ENCODE measurements around the gene CLPSL2.
A peak's percentile ranks its signal among the peaks of the same experiment; 100 is the strongest.
"Not testable (repeated sequence)": the region's sequence is repeated elsewhere in the genome, so short reads cannot be mapped to it uniquely, and the experiment has no call there.

The CLPSL2 gene

GRCh38 chr6:35776364-35777215 is at the start of gene CLPSL2:
CLPSL2 (plus strand) TSS chr6:35776598; CDS start chr6:35776619, 21 bp downstream.
- DNase-seq: no peak

- peak; percentile 35 for DNase-seq
Observed at GRCh38 chr6:35727231-35727934, 49.0 kb upstream of the CLPSL2 start.

DNA sequence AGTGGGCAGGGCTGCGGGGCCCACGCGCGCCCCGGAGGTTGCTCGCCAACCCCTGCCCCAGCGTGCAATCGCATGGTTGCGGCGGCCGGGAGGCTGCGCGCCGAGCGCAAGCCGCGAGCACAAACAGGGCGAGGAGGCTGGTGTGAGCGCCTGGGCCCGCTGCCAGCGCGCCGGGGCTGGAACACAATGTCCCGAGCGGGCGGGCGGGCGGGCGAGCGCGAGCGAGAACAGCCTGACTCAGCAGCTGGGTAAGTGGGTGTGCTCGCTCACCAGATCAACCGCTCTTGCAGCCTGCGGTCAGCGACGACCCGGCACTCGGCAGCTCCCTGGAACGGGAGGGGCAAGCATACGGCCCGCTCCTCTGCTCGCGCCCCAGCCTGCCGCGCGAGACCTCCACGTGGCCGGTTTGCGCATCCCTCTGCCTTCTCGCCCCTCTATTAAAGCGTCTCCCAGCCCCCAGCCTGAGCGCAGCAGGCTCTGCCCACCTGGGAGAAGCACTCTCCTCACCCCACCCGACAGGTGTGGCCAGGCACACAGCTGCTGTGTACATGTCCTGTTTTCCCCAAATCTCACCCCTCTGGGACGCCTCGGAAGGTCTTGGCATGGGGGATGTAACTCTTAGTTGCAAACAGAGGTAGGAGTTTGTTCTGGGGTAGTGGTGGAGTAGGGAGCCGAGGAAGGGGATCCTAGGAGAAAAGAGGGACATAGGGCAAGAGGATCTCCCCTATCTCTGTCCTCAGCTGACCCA is 48.3 kb upstream of the CLPSL2 start:
- DNase-seq: peak; percentile 76

DNA sequence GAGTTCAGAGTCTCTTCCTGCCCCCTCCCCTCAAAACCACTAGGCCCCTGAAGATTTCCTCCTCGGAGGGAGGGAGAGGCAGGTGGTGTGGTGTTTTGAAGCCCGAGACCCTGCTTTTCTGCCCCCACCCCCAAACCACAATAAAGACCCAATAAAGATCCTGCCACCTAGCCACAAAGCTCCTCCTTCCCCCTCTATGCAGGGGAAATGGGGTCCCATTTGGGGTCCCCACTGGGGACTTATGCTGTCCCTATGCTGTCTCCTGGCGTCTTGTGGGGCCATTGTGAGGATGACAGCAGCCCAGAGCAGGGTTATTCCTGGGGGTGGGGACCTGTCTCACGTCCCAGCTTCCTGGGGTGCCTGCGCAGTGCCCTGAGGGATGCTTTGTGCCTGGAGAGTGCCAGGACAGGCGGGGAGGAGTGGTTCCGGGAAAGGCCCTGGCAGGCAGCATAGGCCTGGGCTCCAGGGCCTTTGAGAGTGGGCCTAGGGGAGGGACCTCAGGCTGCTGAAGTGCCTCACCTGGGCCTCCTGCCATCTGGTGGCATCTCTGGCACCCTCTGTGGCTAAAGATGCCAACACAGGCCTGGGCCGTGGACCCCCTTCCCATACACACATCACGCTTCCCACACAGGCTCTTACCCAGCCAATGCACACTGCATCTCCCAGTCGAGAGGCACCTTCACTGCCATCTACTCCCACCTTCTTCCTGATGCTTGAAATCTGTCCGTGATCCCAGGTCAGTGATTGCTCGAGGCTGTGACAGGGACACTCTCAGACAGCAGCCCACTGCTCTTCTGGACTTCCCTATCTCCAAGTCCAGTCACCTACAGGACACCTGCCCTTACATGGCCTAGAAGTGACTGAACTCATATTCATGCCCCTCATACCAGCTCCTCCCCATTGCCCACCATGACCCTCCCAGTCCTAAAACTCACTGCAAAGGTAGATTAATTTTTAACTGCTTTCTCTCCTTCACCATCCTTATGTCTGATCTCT is 47.4 kb upstream of the CLPSL2 start:
- peak; percentile 29 for DNase-seq

- no peak for DNase-seq
Observed at GRCh38 chr6:35729722-35730121, 46.7 kb upstream of the CLPSL2 start.

GRCh38 chr6:35730745-35731413 is 45.5 kb upstream of the CLPSL2 start:
- no peak for DNase-seq

DNA sequence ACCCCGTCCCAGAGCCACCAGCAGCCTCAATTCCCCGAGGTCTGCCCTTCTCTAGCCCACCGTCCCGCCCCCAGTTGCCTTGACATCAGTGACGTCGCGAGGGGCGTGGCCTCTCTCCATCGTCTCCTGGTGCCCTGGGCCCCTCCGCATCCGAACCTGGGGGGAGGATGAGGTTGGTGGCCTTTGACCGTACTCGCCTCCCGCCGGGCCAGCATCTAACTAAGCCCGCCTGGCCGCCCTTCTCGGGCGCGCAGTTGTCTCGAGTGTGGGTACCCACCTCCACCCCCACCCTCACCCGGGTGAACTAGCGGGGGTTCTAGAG is 45.0 kb upstream of the CLPSL2 start:
- DNase-seq: peak; percentile 12

- peak; percentile 59 for DNase-seq
Observed at GRCh38 chr6:35731736-35732532, 44.5 kb upstream of the CLPSL2 start.

GRCh38 chr6:35733633-35734032 is 42.8 kb upstream of the CLPSL2 start:
- DNase-seq: no peak

DNA sequence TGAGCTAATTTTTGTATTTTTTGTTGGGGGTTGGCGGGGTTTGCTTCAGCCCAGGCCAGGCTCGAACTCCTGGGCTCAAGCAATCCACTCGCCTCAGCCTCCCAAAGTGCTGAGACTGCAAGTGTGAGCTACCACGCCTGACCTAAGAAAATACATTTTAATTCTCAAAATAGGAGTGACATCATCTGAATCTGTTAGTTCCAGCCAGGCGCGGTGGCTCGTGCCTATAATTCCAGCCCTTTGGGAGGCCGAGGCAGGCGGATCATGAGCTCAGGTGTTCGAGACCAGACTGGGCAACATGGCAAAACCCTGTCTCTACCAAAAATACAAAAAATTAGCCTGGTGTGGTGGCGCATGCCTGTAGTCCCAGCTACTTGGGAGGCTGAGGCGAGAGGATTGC is 42.1 kb upstream of the CLPSL2 start:
- DNase-seq: not testable (repeated sequence)

DNA sequence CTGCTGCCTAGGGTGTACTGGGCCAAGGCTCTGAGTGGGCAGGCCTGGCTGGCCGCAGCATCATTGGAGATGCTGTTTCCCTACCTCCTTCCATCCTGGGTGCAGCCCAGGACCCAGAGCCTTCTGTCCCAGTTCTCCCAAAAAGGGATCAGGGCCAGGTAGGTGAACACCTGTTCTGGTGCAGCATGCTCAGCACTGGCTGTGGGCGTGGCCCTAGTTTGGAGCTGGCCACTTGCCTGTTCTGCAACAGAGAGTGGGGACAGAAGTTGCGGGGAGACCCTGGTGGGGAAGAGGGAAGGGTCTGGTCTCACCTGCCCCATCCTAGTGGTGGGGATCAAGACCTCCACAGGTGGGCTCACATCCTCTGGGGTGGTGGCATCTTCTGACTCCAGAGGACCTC is 40.9 kb upstream of the CLPSL2 start:
- DNase-seq: no peak

GRCh38 chr6:35736253-35736894 is 40.0 kb upstream of the CLPSL2 start:
- peak; percentile 42 for DNase-seq

- DNase-seq: no peak
Observed at GRCh38 chr6:35736982-35737412, 39.4 kb upstream of the CLPSL2 start, which contains the start of gene ARMC12. ARMC12 (plus strand) TSS chr6:35737032; CDS start chr6:35737109, 77 bp downstream.

- peak; percentile 65 for DNase-seq
Observed at GRCh38 chr6:35737413-35738211, 38.8 kb upstream of the CLPSL2 start.

GRCh38 chr6:35739645-35740524 is 36.5 kb upstream of the CLPSL2 start:
- no peak for DNase-seq

DNA sequence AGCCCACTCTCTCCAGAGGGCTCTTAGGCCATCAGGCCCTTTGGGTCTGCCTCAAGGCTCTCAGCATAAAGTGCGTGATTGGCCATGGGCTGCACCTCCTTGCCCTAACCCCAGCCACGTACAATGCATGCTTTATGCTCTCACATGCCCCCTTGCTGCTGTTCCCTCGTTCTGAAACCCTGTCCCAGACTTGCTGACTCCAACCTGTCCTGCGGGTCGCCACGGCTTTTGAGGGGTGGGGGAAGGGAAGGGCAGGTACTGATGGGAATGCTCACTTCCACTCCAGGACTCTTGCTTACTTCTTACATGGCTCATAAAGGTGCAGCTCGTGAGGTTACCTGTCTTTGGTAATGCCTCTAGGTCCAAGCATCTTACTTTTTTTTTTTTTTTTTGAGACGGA is 33.6 kb upstream of the CLPSL2 start:
- DNase-seq: no peak

GRCh38 chr6:35745509-35745908 is 30.9 kb upstream of the CLPSL2 start:
- no peak for DNase-seq

GRCh38 chr6:35746516-35746915 is 29.9 kb upstream of the CLPSL2 start:
- no peak for DNase-seq
